Karpas-422 (cell line): ENCODE measurements around the gene PXYLP1. TPM values are rescaled to one million over a fixed set of nuclear protein-coding genes. Genes with fewer than 3 reads are reported as not detected.

Experiments used
- DNase-seq: peaks from one replicate; pipeline ENCODE4 v3.0.0-alpha.2; 2015
- H2AFZ ChIP-seq: fragments of 200-600 bp; sonication (generic); 2 replicates; pipeline ENCODE4 v1.6.1; 2014; ENCODE audit warnings: antibody characterized with exemption, low read length, mixed read lengths
- H3K27ac ChIP-seq: fragments of 200-600 bp; sonication (generic); 2 replicates; pipeline ENCODE4 v1.5.1; 2014; ENCODE audit warnings: mild to moderate bottlenecking, low read length, moderate library complexity
- H3K27me3 ChIP-seq: fragments of 200-600 bp; sonication (generic); 2 replicates; pipeline ENCODE4 v1.6.1; 2014; ENCODE audit warnings: low read length, mixed read lengths
- H3K36me3 ChIP-seq: fragments of 200-600 bp; sonication (generic); 2 replicates; pipeline ENCODE4 v1.6.1; 2014; ENCODE audit warnings: low read length, mixed read lengths; ENCODE audit not compliant: insufficient read depth
- H3K4me1 ChIP-seq: fragments of 200-600 bp; sonication (generic); 2 replicates; pipeline ENCODE4 v1.6.1; 2014; ENCODE audit warnings: mild to moderate bottlenecking, low read length, mixed read lengths
- H3K4me2 ChIP-seq: fragments of 200-600 bp; sonication (generic); 2 replicates; pipeline ENCODE4 v1.6.1; 2014; ENCODE audit warnings: low read length, low read depth, mild to moderate bottlenecking; ENCODE audit not compliant: poor library complexity, severe bottlenecking
- H3K4me3 ChIP-seq: fragments of 200-600 bp; sonication (generic); 2 replicates; pipeline ENCODE4 v1.5.1; 2014; ENCODE audit warnings: mild to moderate bottlenecking, antibody characterized with exemption, low read length, mixed read lengths
- H3K79me2 ChIP-seq: fragments of 200-600 bp; sonication (generic); 2 replicates; pipeline ENCODE4 v1.6.1; 2014; ENCODE audit warnings: mild to moderate bottlenecking, low read length, mixed read lengths
- H3K9ac ChIP-seq: fragments of 200-600 bp; sonication (generic); 2 replicates; pipeline ENCODE4 v1.6.0; 2014; ENCODE audit warnings: low read length
- H3K9me2 ChIP-seq: fragments of 200-600 bp; sonication (generic), shearing (Covaris generic); replicated peaks from 2 replicates; pipeline ENCODE4 v1.6.0; 2014; ENCODE audit warnings: mild to moderate bottlenecking, low read length, moderate library complexity; ENCODE audit not compliant: insufficient read depth
- H3K9me3 ChIP-seq: fragments of 300-700, 200-600 bp; sonication (generic); 2 replicates; pipeline ENCODE4 v1.6.1; 2014; ENCODE audit warnings: low read length, mixed read lengths
- H4K20me1 ChIP-seq: fragments of 200-600 bp; sonication (generic); 2 replicates; pipeline ENCODE4 v1.6.1; 2014; ENCODE audit warnings: mild to moderate bottlenecking, antibody characterized with exemption, low read length, low read depth; ENCODE audit not compliant: insufficient read depth
- total RNA-seq: library from RNA; depleted of rRNA; stranded (reverse); fragments of >200 nt; shearing (Covaris generic); gene quantifications from 2 replicates; pipeline ENCODE4 v1.2.3, GENCODE V29; 2014; ENCODE audit warnings: low replicate concordance

Gene PXYLP1
- total RNA-seq, 1 experiment from 2014 or later: 4.6 TPM

- Histone ChIP-seq H3K4me1 (no peaks in the 10 kb centered on the region), H3K27ac (no peak overlapping the region), H2AFZ (no peak overlapping the region), H3K36me3 (no peaks in the 10 kb centered on the region), H4K20me1 (no peaks in the 10 kb centered on the region), H3K9ac (no peak overlapping the region), H3K9me2 (no peaks in the 10 kb centered on the region), H3K9me3 (no peaks in the 10 kb centered on the region), H3K27me3 (no peaks in the 10 kb centered on the region), H3K79me2 (no peaks in the 10 kb centered on the region), H3K4me3 (no peak overlapping the region), H3K4me2 (no peak overlapping the region)
- DNase-seq: no peak
Observed at GRCh38 chr3:141256820-141257219, 25.2 kb downstream of the PXYLP1 start.

- no peak overlapping the region for H3K4me3 ChIP-seq
- no peak overlapping the region for H3K27ac ChIP-seq
- no peak overlapping the region for H2AFZ ChIP-seq
- H3K9ac ChIP-seq: no peak overlapping the region
- no peaks in the 10 kb centered on the region for H3K36me3 ChIP-seq
- no peak overlapping the region for H3K4me2 ChIP-seq
- no peaks in the 10 kb centered on the region for H4K20me1 ChIP-seq
- no peaks in the 10 kb centered on the region for H3K27me3 ChIP-seq
- DNase-seq: no peak
- no peaks in the 10 kb centered on the region for H3K79me2 ChIP-seq
- no peaks in the 10 kb centered on the region for H3K4me1 ChIP-seq
- no peaks in the 10 kb centered on the region for H3K9me2 ChIP-seq
- H3K9me3 ChIP-seq: no peaks in the 10 kb centered on the region
Observed at GRCh38 chr3:141257961-141258360, 26.3 kb downstream of the PXYLP1 start.

- Histone ChIP-seq H3K4me2 (no peak overlapping the region), H4K20me1 (no peaks in the 10 kb centered on the region)
Observed at GRCh38 chr3:141258973-141259372, 27.3 kb downstream of the PXYLP1 start.

GRCh38 chr3:141259821-141260629, 28.4 kb downstream of the PXYLP1 start:
- no peak overlapping the region for H3K4me3 ChIP-seq
- DNase-seq: no peak
- no peaks in the 10 kb centered on the region for H3K79me2 ChIP-seq
- no peaks in the 10 kb centered on the region for H4K20me1 ChIP-seq
- H2AFZ ChIP-seq: no peak overlapping the region
- no peaks in the 10 kb centered on the region for H3K9me3 ChIP-seq
- no peak overlapping the region for H3K9ac ChIP-seq
- no peak overlapping the region for H3K27ac ChIP-seq
- no peaks in the 10 kb centered on the region for H3K9me2 ChIP-seq
- no peaks in the 10 kb centered on the region for H3K27me3 ChIP-seq
- H3K4me2 ChIP-seq: no peak overlapping the region
- no peaks in the 10 kb centered on the region for H3K4me1 ChIP-seq
- no peaks in the 10 kb centered on the region for H3K36me3 ChIP-seq

More at GRCh38 chr3:141258973-141259372, 27.3 kb downstream of the PXYLP1 start:
- no peaks in the 10 kb centered on the region for H3K9me3 ChIP-seq
- no peaks in the 10 kb centered on the region for H3K4me1 ChIP-seq
- no peaks in the 10 kb centered on the region for H3K79me2 ChIP-seq
- no peak for DNase-seq
- no peaks in the 10 kb centered on the region for H3K9me2 ChIP-seq
- H3K4me3 ChIP-seq: no peak overlapping the region
- H3K36me3 ChIP-seq: no peaks in the 10 kb centered on the region
- no peak overlapping the region for H2AFZ ChIP-seq
- H3K9ac ChIP-seq: no peak overlapping the region
- no peak overlapping the region for H3K27ac ChIP-seq
- H3K27me3 ChIP-seq: no peaks in the 10 kb centered on the region

GRCh38 chr3:141260630-141260927, 29.0 kb downstream of the PXYLP1 start:
- Histone ChIP-seq H3K4me3 (no peak overlapping the region), H3K79me2 (no peaks in the 10 kb centered on the region), H3K4me1 (no peaks in the 10 kb centered on the region), H3K9me3 (no peaks in the 10 kb centered on the region), H3K9ac (no peak overlapping the region), H3K27me3 (no peaks in the 10 kb centered on the region), H4K20me1 (no peaks in the 10 kb centered on the region), H3K9me2 (no peaks in the 10 kb centered on the region), H3K27ac (no peak overlapping the region), H2AFZ (no peak overlapping the region), H3K36me3 (no peaks in the 10 kb centered on the region), H3K4me2 (no peak overlapping the region)
- no peak for DNase-seq

GRCh38 chr3:141261472-141262307, 30.1 kb downstream of the PXYLP1 start:
- no peaks in the 10 kb centered on the region for H3K9me3 ChIP-seq
- no peaks in the 10 kb centered on the region for H3K79me2 ChIP-seq
- H3K36me3 ChIP-seq: no peaks in the 10 kb centered on the region
- no peaks in the 10 kb centered on the region for H3K4me1 ChIP-seq
- H3K4me3 ChIP-seq: no peak overlapping the region
- H4K20me1 ChIP-seq: no peaks in the 10 kb centered on the region
- no peaks in the 10 kb centered on the region for H3K9me2 ChIP-seq
- DNase-seq: no peak
- no peak overlapping the region for H3K4me2 ChIP-seq
- H2AFZ ChIP-seq: no peak overlapping the region
- no peak overlapping the region for H3K9ac ChIP-seq
- no peaks in the 10 kb centered on the region for H3K27me3 ChIP-seq
- no peak overlapping the region for H3K27ac ChIP-seq

- H2AFZ ChIP-seq: no peak overlapping the region
- H3K4me2 ChIP-seq: no peak overlapping the region
- H3K79me2 ChIP-seq: no peaks in the 10 kb centered on the region
- H3K27ac ChIP-seq: no peak overlapping the region
- H3K9me2 ChIP-seq: no peaks in the 10 kb centered on the region
- H3K36me3 ChIP-seq: no peaks in the 10 kb centered on the region
- H3K4me1 ChIP-seq: peaks cover 5% of the 10 kb centered on the region
- no peak for DNase-seq
- H4K20me1 ChIP-seq: no peaks in the 10 kb centered on the region
- H3K9me3 ChIP-seq: no peaks in the 10 kb centered on the region
- H3K9ac ChIP-seq: no peak overlapping the region
- H3K27me3 ChIP-seq: no peaks in the 10 kb centered on the region
- no peak overlapping the region for H3K4me3 ChIP-seq
Observed at GRCh38 chr3:141262308-141262705, 30.7 kb downstream of the PXYLP1 start.

- no peaks in the 10 kb centered on the region for H3K27me3 ChIP-seq
- H3K36me3 ChIP-seq: no peaks in the 10 kb centered on the region
- no peaks in the 10 kb centered on the region for H3K9me2 ChIP-seq
- no peak overlapping the region for H3K4me3 ChIP-seq
- peaks cover 8% of the 10 kb centered on the region for H3K4me1 ChIP-seq
- H4K20me1 ChIP-seq: no peaks in the 10 kb centered on the region
- H3K27ac ChIP-seq: no peak overlapping the region
- DNase-seq: no peak
- no peak overlapping the region for H3K4me2 ChIP-seq
- no peaks in the 10 kb centered on the region for H3K79me2 ChIP-seq
- no peaks in the 10 kb centered on the region for H3K9me3 ChIP-seq
- no peak overlapping the region for H2AFZ ChIP-seq
- no peak overlapping the region for H3K9ac ChIP-seq
Observed at GRCh38 chr3:141266186-141266585, 34.6 kb downstream of the PXYLP1 start.
